H9 (cell line): ENCODE results near the gene C11orf24. TPM values are rescaled to one million over a fixed set of nuclear protein-coding genes. Genes with fewer than 3 reads are reported as not detected.
"Not testable (repeated sequence)": the region's sequence is repeated elsewhere in the genome, so short reads cannot be mapped to it uniquely, and the experiment has no call there.

ENCODE experiments used
- DNase-seq: peaks from one replicate; pipeline ENCODE4 v3.0.0-alpha.2; 2017
- H2AFZ ChIP-seq: one replicate; pipeline ENCODE4 v1.6.1; 2013; ENCODE audit warnings: mild to moderate bottlenecking, low read length, control low read depth, moderate library complexity
- H2AK5ac ChIP-seq: 2 replicates; pipeline ENCODE4 v1.6.1; 2013; ENCODE audit warnings: low read length, control low read depth, mixed read lengths; ENCODE audit not compliant: insufficient read length
- H2BK120ac ChIP-seq: one replicate; pipeline ENCODE4 v1.6.1; 2013; ENCODE audit warnings: low read depth, mild to moderate bottlenecking, low read length, control low read depth, inconsistent platforms; ENCODE audit not compliant: poor library complexity, severe bottlenecking
- H2BK12ac ChIP-seq: 2 replicates; pipeline ENCODE4 v1.6.1; 2013; ENCODE audit warnings: low read length, control low read depth, mixed read lengths, low read depth; ENCODE audit not compliant: insufficient read length
- H2BK15ac ChIP-seq: 2 replicates; pipeline ENCODE4 v1.6.1; 2013; ENCODE audit warnings: low read depth, low read length, control low read depth
- H2BK20ac ChIP-seq: one replicate; pipeline ENCODE4 v1.6.1; 2013; ENCODE audit warnings: low read depth, mild to moderate bottlenecking, low read length, control low read depth, inconsistent platforms; ENCODE audit not compliant: poor library complexity, severe bottlenecking
- H2BK5ac ChIP-seq: 2 replicates; pipeline ENCODE4 v1.6.1; 2013; ENCODE audit warnings: low read length, control low read depth, mixed read lengths; ENCODE audit not compliant: insufficient read length
- H3K14ac ChIP-seq: 2 replicates; pipeline ENCODE4 v1.6.1; 2013; ENCODE audit warnings: low read length, control low read depth; ENCODE audit not compliant: insufficient read depth
- H3K18ac ChIP-seq: 2 replicates; pipeline ENCODE4 v1.6.1; 2013; ENCODE audit warnings: low read depth, mild to moderate bottlenecking, mixed read lengths, low read length, control low read depth; ENCODE audit not compliant: insufficient read length
- H3K23ac ChIP-seq: 2 replicates; pipeline ENCODE4 v1.6.1; 2013; ENCODE audit warnings: low read length, control low read depth, mixed read lengths, low read depth; ENCODE audit not compliant: insufficient read length
- H3K23me2 ChIP-seq: 2 replicates; pipeline ENCODE4 v1.6.1; 2013; ENCODE audit warnings: low read depth, mild to moderate bottlenecking, mixed read lengths, low read length, control low read depth; ENCODE audit not compliant: insufficient read length, poor library complexity, severe bottlenecking
- H3K27ac ChIP-seq: 2 replicates; pipeline ENCODE4 v1.5.1; 2013; ENCODE audit warnings: low read length, control low read depth, mixed read lengths, low read depth; ENCODE audit not compliant: insufficient read length
- H3K27me3 ChIP-seq: 2 replicates; pipeline ENCODE4 v1.6.1; 2013; ENCODE audit warnings: low read length, control low read depth, inconsistent platforms; ENCODE audit not compliant: insufficient read depth
- H3K4ac ChIP-seq: 2 replicates; pipeline ENCODE4 v1.6.1; 2013; ENCODE audit warnings: low read depth, mild to moderate bottlenecking, control low read depth, inconsistent platforms, low read length, moderate library complexity
- H3K4me1 ChIP-seq: 2 replicates; pipeline ENCODE4 v1.6.1; 2013; ENCODE audit warnings: low read length, control low read depth, inconsistent platforms; ENCODE audit not compliant: insufficient read depth
- H3K4me2 ChIP-seq: 2 replicates; pipeline ENCODE4 v1.6.1; 2013; ENCODE audit warnings: low read length, control low read depth, mixed read lengths; ENCODE audit not compliant: insufficient read length, insufficient read depth
- H3K56ac ChIP-seq: 2 replicates; pipeline ENCODE4 v1.6.1; 2013; ENCODE audit warnings: low read depth, mild to moderate bottlenecking, mixed read lengths, low read length, control low read depth; ENCODE audit not compliant: insufficient read length
- H3K79me1 ChIP-seq: 2 replicates; pipeline ENCODE4 v1.6.1; 2013; ENCODE audit warnings: low read depth, mild to moderate bottlenecking, moderate library complexity, low read length, control low read depth, inconsistent platforms; ENCODE audit not compliant: insufficient read depth, poor library complexity, severe bottlenecking
- H3K79me2 ChIP-seq: 2 replicates; pipeline ENCODE4 v1.6.1; 2013; ENCODE audit warnings: low read length, control low read depth, inconsistent platforms; ENCODE audit not compliant: insufficient read depth
- H3K9ac ChIP-seq: 2 replicates; pipeline ENCODE4 v1.6.1; 2013; ENCODE audit warnings: low read length, control low read depth, mixed read lengths; ENCODE audit not compliant: insufficient read length; ENCODE audit errors: extremely low read depth
- H3K9me3 ChIP-seq: one replicate; pipeline ENCODE4 v1.6.1; 2013; ENCODE audit warnings: low read depth, low read length, inconsistent platforms; ENCODE audit not compliant: control insufficient read depth
- H3T11ph ChIP-seq: one replicate; pipeline ENCODE4 v1.6.1; 2013; ENCODE audit warnings: mild to moderate bottlenecking, low read length, control low read depth, inconsistent platforms
- H4K20me1 ChIP-seq: one replicate; pipeline ENCODE4 v1.6.1; 2013; ENCODE audit not compliant: control insufficient read depth, insufficient read length, insufficient read depth
- H4K5ac ChIP-seq: 2 replicates; pipeline ENCODE4 v1.6.1; 2013; ENCODE audit warnings: low read depth, mild to moderate bottlenecking, mixed read lengths, low read length, control low read depth; ENCODE audit not compliant: insufficient read length
- H4K8ac ChIP-seq: replicated peaks from 2 replicates; pipeline ENCODE4 v1.6.1; 2013; ENCODE audit warnings: low read length, control low read depth, mixed read lengths, low read depth; ENCODE audit not compliant: insufficient read length
- H4K91ac ChIP-seq: 2 replicates; pipeline ENCODE4 v1.6.1; 2013; ENCODE audit warnings: low read depth, mild to moderate bottlenecking, moderate library complexity, mixed read lengths, low read length, control low read depth; ENCODE audit not compliant: insufficient read length
- H3K27ac Mint-ChIP-seq, 3 experiments: 2 replicates in 2 of 3; 3 replicates in 1 of 3; pipeline ENCODE4 v1.8.0; 2020 to 2021; ENCODE audit warnings: mixed read lengths in 3 of 3, mild to moderate bottlenecking in 1 of 3, moderate library complexity in 1 of 3
- H3K27me3 Mint-ChIP-seq: 2 replicates; pipeline ENCODE4 v1.8.0; 2021; ENCODE audit warnings: low read depth, mild to moderate bottlenecking, moderate library complexity, mixed read lengths
- H3K36me3 Mint-ChIP-seq, 3 experiments: 2 replicates in 2 of 3; 3 replicates in 1 of 3; pipeline ENCODE4 v1.8.0; 2020 to 2021; ENCODE audit warnings: low read depth in 3 of 3, mixed read lengths in 3 of 3; ENCODE audit not compliant: insufficient read depth in 1 of 3
- H3K4me1 Mint-ChIP-seq, 2 experiments: 2 replicates each; pipeline ENCODE4 v1.8.0; 2020; ENCODE audit warnings: mixed read lengths in 2 of 2
- H3K4me3 Mint-ChIP-seq, 2 experiments: 2 replicates in 1 of 2; 3 replicates in 1 of 2; pipeline ENCODE4 v1.8.0; 2020 to 2021; ENCODE audit warnings: mild to moderate bottlenecking in 2 of 2, mixed read lengths in 2 of 2, moderate library complexity in 1 of 2
- H3K9me3 Mint-ChIP-seq, 2 experiments: 2 replicates in 1 of 2; 3 replicates in 1 of 2; pipeline ENCODE4 v1.8.0; 2020; ENCODE audit warnings: mild to moderate bottlenecking in 2 of 2, mixed read lengths in 2 of 2, moderate library complexity in 1 of 2
- WGBS: extraction: QIAGEN DNeasy Blood & Tissue Kit; methylation state at CpG from one replicate; pipeline ENCODE4 v1.1.7; 2013; ENCODE audit warnings: missing lambda C conversion rate, low lambda C conversion rate, mixed read lengths; ENCODE audit not compliant: insufficient read length; ENCODE audit errors: extremely low coverage; 5-methylcytosine and 5-hydroxymethylcytosine counted together
- total RNA-seq: library from RNA; stranded (reverse); gene quantifications from 2 replicates; pipeline ENCODE4 v1.2.1, GENCODE V29; 2021

The C11orf24 gene
- total RNA-seq, 1 experiment from 2014 or later, result 46.8 TPM

DNA sequence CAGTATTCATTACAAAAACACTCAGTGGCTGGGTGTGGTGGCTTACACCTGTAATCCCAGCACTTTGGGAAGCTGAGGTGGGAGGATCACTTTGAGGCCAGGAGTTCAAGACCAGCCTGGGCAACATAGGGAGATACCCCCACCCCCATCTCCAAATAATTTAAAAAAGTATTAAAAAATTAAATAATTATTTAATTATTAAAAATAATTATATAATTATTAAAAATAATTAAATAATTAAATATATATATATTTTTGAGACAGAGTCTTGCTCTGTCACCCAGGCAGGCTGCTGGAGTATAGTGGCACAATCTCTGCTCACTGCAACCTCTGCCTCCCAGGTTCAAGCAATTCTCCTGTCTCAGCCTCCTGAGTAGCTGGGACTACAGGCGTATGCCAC is 27.9 kb downstream of the C11orf24 start:
- not testable (repeated sequence) for H2BK12ac ChIP-seq, H3K56ac ChIP-seq, H2AK5ac ChIP-seq, H3K27me3 Mint-ChIP-seq, H3T11ph ChIP-seq, H3K18ac ChIP-seq, H3K9me3 Mint-ChIP-seq, H3K36me3 Mint-ChIP-seq, H3K4ac ChIP-seq, H3K79me1 ChIP-seq, H3K27ac ChIP-seq, H3K4me1 Mint-ChIP-seq, H4K20me1 ChIP-seq, H4K91ac ChIP-seq, H3K9ac ChIP-seq, H2BK120ac ChIP-seq, H3K4me1 ChIP-seq, H2AFZ ChIP-seq, H4K5ac ChIP-seq, H3K9me3 ChIP-seq, H2BK20ac ChIP-seq, H2BK5ac ChIP-seq, H3K4me3 Mint-ChIP-seq, H2BK15ac ChIP-seq, H3K14ac ChIP-seq, H3K23me2 ChIP-seq, H3K27me3 ChIP-seq, H3K4me2 ChIP-seq, H3K27ac Mint-ChIP-seq, H3K79me2 ChIP-seq, H3K23ac ChIP-seq, DNase-seq, H4K8ac ChIP-seq
- WGBS, result no CpG with 5 or more reads among the region's 1 CpG
